ENCODE results near the gene BTN2A1.
"Not testable (repeated sequence)": the region's sequence is repeated elsewhere in the genome, so short reads cannot be mapped to it uniquely, and the experiment has no call there.

GRCh38 chr6:26418077-26418476 is 39.7 kb upstream of the BTN2A1 start:
- not testable (repeated sequence) for TF ChIP-seq CTCF, POLR2A (IDR thresholded peaks at IDR 0.05)
